ENCODE measurements around the gene GGA1. TPM values are rescaled to one million over a fixed set of nuclear protein-coding genes. Genes with fewer than 3 reads are reported as not detected.

The GGA1 gene
- total RNA-seq, 1 donor from 2014 or later, result 32.0 TPM

GRCh38 chr22:37630839-37631435, 22.3 kb downstream of the GGA1 start:
- DNase-seq, result no peak

- no peak for DNase-seq
These were observed 23.0 kb downstream of the GGA1 start for GRCh38 chr22:37631448-37632173.

GRCh38 chr22:37632174-37633088, 23.8 kb downstream of the GGA1 start:
- DNase-seq, result no peak

- DNase-seq, result no peak
These were observed 24.5 kb downstream of the GGA1 start for GRCh38 chr22:37633089-37633624.

GRCh38 chr22:37633625-37634416, 25.2 kb downstream of the GGA1 start:
- DNase-seq, result peak; percentile 83

- DNase-seq, result no peak
These were observed 25.8 kb downstream of the GGA1 start for GRCh38 chr22:37634417-37634924.

GRCh38 chr22:37635157-37635556, 26.5 kb downstream of the GGA1 start:
- no peak for DNase-seq

- no peak for DNase-seq
These were observed 27.7 kb downstream of the GGA1 start for GRCh38 chr22:37636186-37636948.

GRCh38 chr22:37636949-37637273, 28.3 kb downstream of the GGA1 start:
- DNase-seq, result no peak

GRCh38 chr22:37638391-37639069, 29.9 kb downstream of the GGA1 start:
- no peak for DNase-seq

- DNase-seq, result no peak
These were observed 30.6 kb downstream of the GGA1 start, which contains the start of gene SH3BP1 for GRCh38 chr22:37639070-37639760. Gene SH3BP1 (plus strand): TSS chr22:37639669. CDS start chr22:37639788, 119 bp downstream.

- no peak for DNase-seq
These were observed 31.3 kb downstream of the GGA1 start for GRCh38 chr22:37639771-37640590.

GRCh38 chr22:37640591-37641560, 32.2 kb downstream of the GGA1 start:
- no peak for DNase-seq

- no peak for DNase-seq
These were observed 32.9 kb downstream of the GGA1 start for GRCh38 chr22:37641561-37641949.

- DNase-seq, result peak; percentile 57
These were observed 34.7 kb downstream of the GGA1 start for GRCh38 chr22:37643225-37643847.

- DNase-seq, result no peak
These were observed 38.7 kb downstream of the GGA1 start for GRCh38 chr22:37647317-37647716.

GRCh38 chr22:37647928-37648327, 39.3 kb downstream of the GGA1 start:
- DNase-seq, result no peak
